ENCODE data around the gene TAX1BP3.

DNA sequence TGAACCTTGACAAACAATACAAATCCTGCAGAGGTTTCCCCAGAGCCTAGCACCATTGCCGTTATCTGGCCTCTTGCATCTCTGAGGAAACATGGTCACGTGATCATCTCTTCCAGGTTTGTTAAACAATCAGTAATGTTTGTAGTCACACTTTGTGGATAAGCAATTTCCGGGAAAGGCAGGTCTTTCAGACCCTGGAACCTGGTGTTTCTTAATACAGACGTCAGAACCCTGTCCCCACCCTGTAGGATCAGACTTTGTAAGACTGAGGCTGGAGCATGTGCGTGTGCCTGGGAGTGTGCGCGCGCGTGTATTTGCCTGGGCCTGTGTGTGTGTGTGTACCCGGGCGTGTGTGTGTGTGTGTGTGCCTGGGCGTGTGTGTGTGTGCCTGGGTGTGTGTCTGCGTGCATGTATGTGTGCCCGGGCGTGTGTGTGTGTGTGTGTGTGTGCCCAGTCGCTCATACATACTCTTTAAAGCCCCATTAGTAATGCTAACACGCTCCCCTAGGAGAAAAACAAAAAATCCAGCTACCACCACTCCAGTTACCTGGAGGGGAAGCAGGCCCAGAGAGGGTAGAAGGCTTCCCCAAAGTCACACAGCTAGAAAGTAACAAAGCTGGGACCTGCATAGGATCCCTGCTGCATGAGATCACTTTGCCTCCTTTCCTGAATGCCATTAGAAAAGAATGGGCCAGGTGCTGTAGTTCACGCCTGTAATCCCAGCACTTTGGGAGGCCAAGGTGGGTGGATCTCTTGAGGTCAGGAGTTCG, 26.5 kb downstream of the TAX1BP3 start:
- TF ChIP-seq EZH2phosphoT487 (IDR thresholded peaks at IDR 0.05; ENCODE audit: low read depth) = no peak
- TF ChIP-seq, protein P1, sequence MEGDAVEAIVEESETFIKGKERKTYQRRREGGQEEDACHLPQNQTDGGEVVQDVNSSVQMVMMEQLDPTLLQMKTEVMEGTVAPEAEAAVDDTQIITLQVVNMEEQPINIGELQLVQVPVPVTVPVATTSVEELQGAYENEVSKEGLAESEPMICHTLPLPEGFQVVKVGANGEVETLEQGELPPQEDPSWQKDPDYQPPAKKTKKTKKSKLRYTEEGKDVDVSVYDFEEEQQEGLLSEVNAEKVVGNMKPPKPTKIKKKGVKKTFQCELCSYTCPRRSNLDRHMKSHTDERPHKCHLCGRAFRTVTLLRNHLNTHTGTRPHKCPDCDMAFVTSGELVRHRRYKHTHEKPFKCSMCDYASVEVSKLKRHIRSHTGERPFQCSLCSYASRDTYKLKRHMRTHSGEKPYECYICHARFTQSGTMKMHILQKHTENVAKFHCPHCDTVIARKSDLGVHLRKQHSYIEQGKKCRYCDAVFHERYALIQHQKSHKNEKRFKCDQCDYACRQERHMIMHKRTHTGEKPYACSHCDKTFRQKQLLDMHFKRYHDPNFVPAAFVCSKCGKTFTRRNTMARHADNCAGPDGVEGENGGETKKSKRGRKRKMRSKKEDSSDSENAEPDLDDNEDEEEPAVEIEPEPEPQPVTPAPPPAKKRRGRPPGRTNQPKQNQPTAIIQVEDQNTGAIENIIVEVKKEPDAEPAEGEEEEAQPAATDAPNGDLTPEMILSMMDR (IDR thresholded peaks at IDR 0.05; ENCODE audit: low read depth, low read length) = no peak

Data from OCI-LY3 (cell line).